DOHH2 (cell line): ENCODE results near the gene OR51L1.

Experiments used
- H3F3A ChIP-seq: fragments of 200-600 bp; sonication (generic), shearing (Covaris generic); 2 replicates; pipeline ENCODE4 v1.6.0; 2016; ENCODE audit warnings: antibody characterized with exemption, mild to moderate bottlenecking; ENCODE audit not compliant: control insufficient read depth, insufficient read depth
- H3K27ac ChIP-seq: fragments of 200-600 bp; sonication (generic); 2 replicates; pipeline ENCODE4 v1.5.1; 2014; ENCODE audit warnings: low read depth, mild to moderate bottlenecking, low read length, moderate library complexity
- H3K27me3 ChIP-seq: fragments of 200-600 bp; sonication (generic); 2 replicates; pipeline ENCODE4 v1.6.1; 2014; ENCODE audit warnings: mild to moderate bottlenecking, low read length, mixed read lengths; ENCODE audit not compliant: control insufficient read depth
- H3K36me3 ChIP-seq: fragments of 200-600 bp; sonication (generic); 2 replicates; pipeline ENCODE4 v1.6.1; 2014; ENCODE audit warnings: mild to moderate bottlenecking, low read length, moderate library complexity, mixed read lengths; ENCODE audit not compliant: control insufficient read depth
- H3K4me1 ChIP-seq: fragments of 200-600 bp; sonication (generic); 2 replicates; pipeline ENCODE4 v1.6.1; 2014; ENCODE audit warnings: mild to moderate bottlenecking, low read length, mixed read lengths; ENCODE audit not compliant: control insufficient read depth
- H3K4me2 ChIP-seq: fragments of 200-600 bp; sonication (generic); 2 replicates; pipeline ENCODE4 v1.6.0; 2014; ENCODE audit warnings: mild to moderate bottlenecking, low read length, moderate library complexity
- H3K4me3 ChIP-seq: fragments of 200-600 bp; sonication (generic); 2 replicates; pipeline ENCODE4 v1.5.1; 2014; ENCODE audit warnings: mild to moderate bottlenecking, low read length, mixed read lengths
- H3K79me2 ChIP-seq: fragments of 200-600 bp; sonication (generic); 2 replicates; pipeline ENCODE4 v1.6.1; 2014; ENCODE audit warnings: mild to moderate bottlenecking, low read length, mixed read lengths; ENCODE audit not compliant: control insufficient read depth
- H3K9me2 ChIP-seq: fragments of 200-600 bp; sonication (generic); replicated peaks from 2 replicates; pipeline ENCODE4 v1.6.1; 2014; ENCODE audit warnings: mild to moderate bottlenecking, low read length, mixed read lengths; ENCODE audit not compliant: control insufficient read depth
- H3K9me3 ChIP-seq: fragments of 200-600 bp; sonication (generic); 2 replicates; pipeline ENCODE4 v1.6.1; 2014; ENCODE audit warnings: antibody characterized with exemption, low read length, mixed read lengths; ENCODE audit not compliant: control insufficient read depth, insufficient read depth
- H4K20me1 ChIP-seq: fragments of 200-600 bp; sonication (generic); 2 replicates; pipeline ENCODE4 v1.6.0; 2014; ENCODE audit warnings: low read depth, mild to moderate bottlenecking, antibody characterized with exemption, low read length, moderate library complexity; ENCODE audit not compliant: control insufficient read depth, insufficient read depth
- EZH2phosphoT487 ChIP-seq: fragments of 200-600 bp; sonication (generic); IDR thresholded peaks from 2 replicates; pipeline ENCODE4 v1.6.1; 2017; ENCODE audit warnings: borderline replicate concordance, mild to moderate bottlenecking, antibody characterized with exemption, low read length, moderate library complexity, mixed read lengths
- TF ChIP-seq, protein P1 (sequence below): fragments of 200-600 bp; sonication (generic); IDR thresholded peaks from one replicate; pipeline ENCODE4 v1.5.1; 2014; ENCODE audit warnings: antibody characterized with exemption, mild to moderate bottlenecking, low read depth, low read length; ENCODE audit not compliant: poor library complexity, severe bottlenecking

The OR51L1 gene

DNA sequence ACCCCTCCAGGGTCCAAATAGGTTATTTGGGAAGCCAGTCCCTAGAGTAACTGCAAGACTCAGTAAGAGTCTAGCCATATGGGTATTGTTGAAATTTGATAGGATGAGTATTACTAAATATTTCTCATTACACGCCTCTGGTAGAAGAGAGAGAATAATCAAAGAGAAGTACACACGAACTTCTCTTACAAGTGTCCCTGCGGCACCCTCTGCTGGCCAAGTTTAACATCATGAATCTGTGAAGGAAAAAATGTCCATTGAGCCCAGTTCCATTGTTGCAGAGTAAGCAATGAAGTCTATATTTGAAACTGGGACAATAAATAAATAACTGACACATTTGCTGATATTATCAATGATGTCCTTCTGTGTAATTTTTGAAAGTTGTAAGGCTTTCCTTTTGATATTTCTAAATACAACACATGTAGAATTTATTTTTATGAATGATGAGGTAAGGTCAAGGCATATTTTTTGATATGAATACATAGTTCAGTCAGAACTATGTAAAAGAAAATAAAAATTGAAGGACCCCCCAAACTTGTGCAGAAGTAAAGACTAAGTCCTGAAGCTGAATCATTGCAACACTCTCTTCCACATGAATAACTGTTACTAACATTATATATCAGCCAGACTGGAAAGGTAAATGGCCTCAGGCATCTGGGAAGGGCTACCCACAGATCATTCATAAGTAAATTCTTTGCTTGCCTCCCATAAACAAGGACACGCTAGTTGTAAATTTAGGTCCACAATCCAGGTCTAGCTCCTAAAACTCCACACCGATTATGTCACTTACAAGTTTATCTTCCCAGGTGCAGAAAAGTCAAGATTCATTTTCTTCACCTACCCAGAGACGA is 10.0 kb downstream of the OR51L1 start:
- Histone ChIP-seq H3K4me1 (no peaks in the 10 kb centered on the region), H4K20me1 (no peaks in the 10 kb centered on the region), H3K27me3 (no peaks in the 10 kb centered on the region), H3K27ac (no peak overlapping the region), H3K36me3 (no peaks in the 10 kb centered on the region), H3K4me3 (no peak overlapping the region), H3K4me2 (no peak overlapping the region), H3K79me2 (no peaks in the 10 kb centered on the region), H3K9me3 (no peaks in the 10 kb centered on the region), H3F3A (no peaks in the 10 kb centered on the region), H3K9me2 (no peaks in the 10 kb centered on the region)
- TF ChIP-seq EZH2phosphoT487 = no peak
- TF ChIP-seq, protein P1, sequence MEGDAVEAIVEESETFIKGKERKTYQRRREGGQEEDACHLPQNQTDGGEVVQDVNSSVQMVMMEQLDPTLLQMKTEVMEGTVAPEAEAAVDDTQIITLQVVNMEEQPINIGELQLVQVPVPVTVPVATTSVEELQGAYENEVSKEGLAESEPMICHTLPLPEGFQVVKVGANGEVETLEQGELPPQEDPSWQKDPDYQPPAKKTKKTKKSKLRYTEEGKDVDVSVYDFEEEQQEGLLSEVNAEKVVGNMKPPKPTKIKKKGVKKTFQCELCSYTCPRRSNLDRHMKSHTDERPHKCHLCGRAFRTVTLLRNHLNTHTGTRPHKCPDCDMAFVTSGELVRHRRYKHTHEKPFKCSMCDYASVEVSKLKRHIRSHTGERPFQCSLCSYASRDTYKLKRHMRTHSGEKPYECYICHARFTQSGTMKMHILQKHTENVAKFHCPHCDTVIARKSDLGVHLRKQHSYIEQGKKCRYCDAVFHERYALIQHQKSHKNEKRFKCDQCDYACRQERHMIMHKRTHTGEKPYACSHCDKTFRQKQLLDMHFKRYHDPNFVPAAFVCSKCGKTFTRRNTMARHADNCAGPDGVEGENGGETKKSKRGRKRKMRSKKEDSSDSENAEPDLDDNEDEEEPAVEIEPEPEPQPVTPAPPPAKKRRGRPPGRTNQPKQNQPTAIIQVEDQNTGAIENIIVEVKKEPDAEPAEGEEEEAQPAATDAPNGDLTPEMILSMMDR = peak; percentile 64

DNA sequence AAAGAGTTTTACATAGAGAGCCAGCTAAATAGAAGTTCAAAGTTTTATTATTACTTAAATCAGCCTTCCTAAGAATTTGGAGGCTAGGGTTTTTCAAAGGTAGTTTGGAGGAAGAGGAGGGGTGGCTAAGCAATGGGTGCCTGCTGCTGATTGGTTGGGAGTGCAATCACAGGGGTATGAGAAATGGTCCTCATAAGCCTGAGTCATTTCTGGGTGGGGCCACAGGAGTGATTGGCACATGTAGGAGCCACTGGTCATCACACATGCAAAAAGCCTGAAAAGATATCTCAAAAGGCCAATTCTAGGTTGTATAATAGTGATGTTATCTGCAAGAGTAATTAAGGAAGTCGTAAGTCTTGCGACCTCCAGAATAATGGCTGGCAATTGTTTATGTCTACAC is 12.9 kb downstream of the OR51L1 start:
- H3K9me2 ChIP-seq = no peaks in the 10 kb centered on the region
- H3K4me2 ChIP-seq = no peak overlapping the region
- H3F3A ChIP-seq = no peaks in the 10 kb centered on the region
- H3K4me3 ChIP-seq = no peak overlapping the region
- no peak for TF ChIP-seq EZH2phosphoT487
- TF ChIP-seq, protein P1 = no peak
- no peaks in the 10 kb centered on the region for H3K79me2 ChIP-seq
- no peaks in the 10 kb centered on the region for H4K20me1 ChIP-seq
- no peaks in the 10 kb centered on the region for H3K36me3 ChIP-seq
- no peak overlapping the region for H3K27ac ChIP-seq
- no peaks in the 10 kb centered on the region for H3K4me1 ChIP-seq
- H3K9me3 ChIP-seq = no peaks in the 10 kb centered on the region
- H3K27me3 ChIP-seq = no peaks in the 10 kb centered on the region

DNA sequence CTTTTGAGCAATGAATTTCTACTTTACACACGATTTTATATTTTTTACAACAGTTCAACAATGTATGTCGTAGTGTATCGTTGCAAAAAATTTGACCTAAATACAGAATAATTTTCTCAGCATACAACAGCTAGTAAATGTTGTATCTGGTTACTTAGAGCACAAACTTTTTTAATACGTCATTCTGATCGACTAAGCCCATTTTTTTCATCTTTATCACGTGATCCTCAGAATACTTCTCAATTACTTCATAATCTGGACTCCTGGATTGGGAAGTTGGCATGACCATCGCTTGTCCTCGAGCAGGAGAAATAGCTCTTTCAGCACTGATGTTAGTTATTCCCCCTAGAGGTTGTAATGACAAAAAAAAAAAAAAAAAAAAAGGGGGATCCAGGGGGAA is 16.6 kb downstream of the OR51L1 start:
- H3K36me3 ChIP-seq = no peaks in the 10 kb centered on the region
- no peak overlapping the region for H3K4me3 ChIP-seq
- no peak overlapping the region for H3K4me2 ChIP-seq
- H3K9me3 ChIP-seq = no peaks in the 10 kb centered on the region
- no peak overlapping the region for H3K27ac ChIP-seq
- no peaks in the 10 kb centered on the region for H3F3A ChIP-seq
- H3K27me3 ChIP-seq = no peaks in the 10 kb centered on the region
- H3K4me1 ChIP-seq = no peaks in the 10 kb centered on the region
- no peaks in the 10 kb centered on the region for H4K20me1 ChIP-seq
- H3K79me2 ChIP-seq = no peaks in the 10 kb centered on the region
- no peaks in the 10 kb centered on the region for H3K9me2 ChIP-seq
- no peak for TF ChIP-seq EZH2phosphoT487
- TF ChIP-seq, protein P1 = no peak
